ENCODE results near the gene TLCD3B.
"Not testable (repeated sequence)": the region's sequence is repeated elsewhere in the genome, so short reads cannot be mapped to it uniquely, and the experiment has no call there.

The TLCD3B gene

DNA sequence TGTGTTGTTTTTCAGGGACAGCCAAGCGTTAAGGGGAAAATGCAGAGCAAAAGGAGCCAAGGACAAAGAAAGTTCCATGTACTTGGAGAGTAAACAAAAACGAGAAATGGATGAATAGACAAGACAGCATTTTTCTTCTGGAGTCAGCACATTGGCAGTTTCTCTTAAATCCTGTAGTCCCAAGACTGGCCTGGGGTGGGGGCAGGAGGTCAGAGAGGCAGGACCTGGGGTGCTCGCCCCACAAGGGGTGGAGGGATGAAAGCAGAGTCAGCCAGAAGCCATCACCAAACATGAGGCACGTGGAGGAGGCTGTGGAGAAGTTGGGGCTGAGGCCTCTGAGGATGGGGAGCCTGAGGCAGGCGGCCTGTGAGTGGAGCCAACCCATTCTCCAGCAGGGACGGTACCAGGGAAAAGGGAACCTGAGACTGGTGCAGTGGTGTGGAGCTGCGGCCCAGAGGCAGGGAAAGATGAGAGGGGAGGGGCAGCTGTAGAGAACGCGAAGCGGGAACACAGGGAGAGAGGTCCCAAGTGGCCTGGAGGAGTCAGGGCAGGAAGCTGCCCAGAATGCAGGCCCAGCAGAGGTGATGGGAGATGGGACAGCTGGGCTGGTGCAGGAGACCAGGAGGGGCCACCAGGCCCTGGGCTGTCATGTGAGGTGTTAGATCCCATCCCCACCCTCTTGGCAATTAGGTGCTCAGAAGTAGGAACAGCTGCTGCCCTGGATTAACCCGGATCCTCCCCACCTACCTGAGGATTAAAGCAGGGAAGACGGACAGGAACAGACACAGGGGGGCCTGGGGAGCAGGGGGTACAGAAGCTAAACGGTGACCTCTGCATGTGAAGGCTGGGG is 3.3 kb downstream of the TLCD3B start:
- DNase-seq (ENCODE audit: low read depth in 2 of 2, low spot score in 1 of 2) = no peak

DNA sequence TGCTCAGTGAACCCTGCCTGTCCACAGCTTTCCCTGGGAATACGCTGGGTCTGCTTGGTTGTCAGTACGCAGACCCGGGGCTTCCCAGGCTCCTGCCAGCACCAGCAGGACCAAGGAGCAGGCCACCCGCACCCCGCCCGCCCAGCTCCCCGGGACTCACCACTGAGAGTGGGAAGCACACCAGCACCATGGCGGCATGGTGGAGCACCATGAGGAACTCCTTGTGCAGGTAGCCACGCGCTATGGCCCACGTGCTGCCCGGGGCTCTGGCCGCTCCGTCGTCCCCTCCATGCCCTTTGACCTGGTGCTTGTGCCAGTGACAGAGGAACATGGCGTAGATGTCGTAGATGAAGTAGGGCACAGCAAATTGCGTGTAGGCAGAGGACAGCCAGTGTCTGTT is 4.6 kb downstream of the TLCD3B start:
- no peak for DNase-seq (ENCODE audit: low read depth in 2 of 2, low spot score in 1 of 2)

DNA sequence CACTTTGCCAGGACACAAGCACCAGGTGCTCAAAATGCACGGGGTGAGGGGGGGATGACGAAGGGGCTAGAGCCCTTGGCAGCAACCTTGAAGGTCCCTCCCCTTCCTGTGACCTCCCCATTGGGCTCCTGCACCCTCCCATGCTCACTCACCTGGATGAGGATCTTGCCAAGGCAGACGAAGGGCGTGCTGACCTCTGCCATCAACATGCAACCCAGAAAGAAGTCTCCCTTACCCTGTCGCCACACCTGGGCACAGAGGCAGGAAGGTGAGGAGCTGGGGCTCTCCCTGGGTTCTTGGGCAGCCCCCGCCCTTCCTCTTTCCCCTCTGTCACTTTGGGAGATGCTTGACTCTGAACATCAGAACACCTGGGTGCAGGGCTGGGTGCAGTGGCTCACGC is 5.5 kb downstream of the TLCD3B start:
- DNase-seq (ENCODE audit: low read depth in 2 of 2, low spot score in 1 of 2) = no peak

DNA sequence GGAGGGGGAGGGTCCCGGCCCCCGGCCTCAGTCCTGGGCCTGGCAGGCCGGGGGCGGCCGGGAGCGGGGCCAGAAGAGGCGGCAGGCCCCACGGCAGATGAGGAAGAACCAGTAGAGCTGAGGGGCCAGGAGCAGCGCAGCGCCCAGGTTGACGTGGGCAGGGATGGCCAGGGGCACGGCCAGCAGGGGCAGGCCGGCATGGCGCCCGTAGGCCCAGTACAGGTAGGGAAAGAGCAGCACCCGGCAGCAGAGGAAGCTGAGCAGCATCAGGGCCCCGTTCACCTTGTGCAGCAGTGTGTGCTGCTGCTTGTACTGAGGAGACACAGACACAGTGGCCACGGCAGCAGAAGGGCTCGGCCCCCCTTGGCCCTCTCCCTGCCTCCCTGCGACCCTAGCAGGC is 5.9 kb downstream of the TLCD3B start:
- DNase-seq (ENCODE audit: low read depth in 2 of 2, low spot score in 1 of 2) = no peak

DNA sequence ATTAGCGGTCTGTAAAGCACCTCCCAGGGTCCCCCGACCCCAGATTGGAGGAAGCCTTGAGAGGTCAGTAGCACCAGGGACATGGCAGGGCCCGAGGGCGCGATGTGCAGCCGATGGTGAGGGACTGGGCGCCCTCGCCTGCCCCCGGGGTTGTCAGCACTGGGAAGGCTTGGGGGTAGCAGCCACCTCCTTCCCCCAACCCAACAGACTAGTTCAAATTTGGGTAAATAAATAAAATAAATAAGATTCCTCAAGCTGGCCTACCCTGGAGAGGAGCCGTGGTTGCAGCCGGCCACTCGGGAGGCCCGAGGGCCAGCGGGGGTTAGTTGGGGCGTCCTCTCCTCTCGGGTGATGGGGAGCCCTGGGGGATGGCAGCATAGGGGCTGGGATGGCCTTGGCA is 6.6 kb downstream of the TLCD3B start:
- no peak for DNase-seq (ENCODE audit: low read depth in 2 of 2, low spot score in 1 of 2)

DNA sequence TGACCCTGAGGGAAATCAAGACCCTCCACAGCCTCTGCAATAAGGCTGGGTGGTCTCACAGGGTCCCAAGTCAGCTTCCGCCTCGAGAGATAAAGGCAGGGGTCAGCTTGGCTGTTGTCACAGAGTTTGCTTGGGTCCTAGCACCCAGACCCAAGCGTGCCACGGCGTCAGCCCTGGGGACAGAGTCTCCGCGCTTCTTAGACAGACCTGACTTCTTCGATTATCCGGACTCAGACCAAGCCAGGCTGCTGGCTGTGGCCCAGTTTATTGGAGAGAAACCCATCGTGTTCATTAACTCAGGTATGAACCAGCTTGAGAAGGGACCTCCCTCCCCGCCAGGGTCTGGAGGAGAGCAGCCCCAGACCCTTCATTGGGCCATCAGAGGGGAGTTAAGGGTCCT is 7.5 kb downstream of the TLCD3B start:
- no peak for DNase-seq (ENCODE audit: low read depth in 2 of 2, low spot score in 1 of 2)

DNA sequence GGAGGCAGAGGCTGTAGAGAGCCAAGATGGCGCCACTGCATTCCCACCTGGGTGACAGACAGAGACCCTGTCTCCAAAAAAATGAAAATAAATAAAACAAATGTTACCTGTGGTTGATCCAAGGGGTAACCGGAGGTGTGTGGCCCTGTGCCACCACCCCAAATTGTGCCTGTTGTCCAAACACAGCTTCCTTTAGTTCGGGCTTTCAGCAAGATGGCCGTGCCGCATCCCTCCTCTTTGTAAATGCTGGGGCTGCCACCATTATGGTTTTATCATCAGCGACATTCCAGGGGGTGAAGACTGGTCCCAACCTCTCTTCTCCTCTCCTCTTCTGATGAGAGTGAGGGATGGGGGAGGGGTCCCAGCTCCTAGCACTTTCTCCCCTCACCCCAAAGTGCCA is 8.2 kb downstream of the TLCD3B start, which contains the start of gene C16orf92:
Gene C16orf92, plus strand, starts transcription at position 312 of the 400 bp plus-strand sequence. CDS start 143 bp downstream, outside the sequence.
- no peak for DNase-seq (ENCODE audit: low read depth in 2 of 2, low spot score in 1 of 2)

DNA sequence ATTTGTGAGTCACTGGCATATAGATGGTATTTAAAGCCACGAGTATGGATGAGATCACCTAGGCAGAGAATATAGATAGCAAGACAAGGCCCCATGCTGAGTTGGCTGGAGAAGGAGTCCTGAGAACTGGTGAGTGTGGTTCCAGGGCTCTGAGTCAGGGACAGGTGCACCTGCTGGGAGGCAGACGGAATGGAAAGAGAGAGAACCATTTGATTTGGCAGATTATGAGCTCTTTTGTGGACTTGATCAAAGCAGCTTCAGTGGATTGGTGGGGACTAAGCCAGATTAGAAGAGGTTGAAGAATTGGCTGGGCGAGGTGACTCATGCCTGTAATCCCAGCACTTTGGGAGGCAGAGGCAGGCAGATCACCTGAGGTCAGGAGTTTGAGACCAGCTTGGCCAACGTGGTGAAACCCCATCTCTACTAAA is 12.3 kb downstream of the TLCD3B start:
- no peak for DNase-seq (ENCODE audit: low read depth in 2 of 2, low spot score in 1 of 2)

DNA sequence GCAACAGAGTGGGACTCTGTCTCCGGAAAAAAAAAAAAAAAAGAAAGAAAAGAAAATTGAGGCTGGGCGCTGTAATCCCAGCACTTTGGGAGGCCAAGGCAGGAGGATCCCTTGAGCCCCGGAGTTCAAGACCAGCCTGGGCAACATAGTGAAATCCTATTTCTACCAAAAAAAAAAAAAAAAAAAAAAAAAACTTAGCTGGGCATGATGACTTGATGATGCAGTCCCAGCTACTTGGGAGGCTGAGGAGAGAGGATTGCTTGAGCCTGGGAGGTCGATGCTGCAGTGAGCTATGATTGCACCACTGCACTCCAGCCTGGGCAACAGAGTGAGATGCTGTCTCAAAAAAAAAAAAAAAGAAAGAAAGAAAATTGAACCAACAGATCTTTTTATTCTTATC is 13.1 kb downstream of the TLCD3B start:
- not testable (repeated sequence) for DNase-seq (ENCODE audit: low read depth in 2 of 2, low spot score in 1 of 2)

DNA sequence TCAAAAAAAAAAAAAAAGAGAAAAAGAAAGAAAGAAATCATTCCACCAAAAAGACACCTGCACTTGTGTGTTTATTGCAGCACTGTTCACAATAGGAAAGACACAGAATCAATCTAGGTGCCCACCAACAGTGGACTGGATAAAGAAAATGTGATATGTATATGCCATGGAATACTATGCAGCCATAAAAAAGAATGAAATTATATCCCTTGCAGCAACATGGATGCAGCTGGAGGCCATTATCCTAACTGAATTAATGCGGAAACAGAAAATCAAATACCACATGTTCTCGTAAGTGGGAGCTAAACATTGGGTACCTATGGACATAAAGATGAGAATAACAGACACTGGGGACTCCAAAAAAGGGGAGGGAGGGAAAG is 13.8 kb downstream of the TLCD3B start:
- no peak for DNase-seq (ENCODE audit: low read depth in 2 of 2, low spot score in 1 of 2)

DNA sequence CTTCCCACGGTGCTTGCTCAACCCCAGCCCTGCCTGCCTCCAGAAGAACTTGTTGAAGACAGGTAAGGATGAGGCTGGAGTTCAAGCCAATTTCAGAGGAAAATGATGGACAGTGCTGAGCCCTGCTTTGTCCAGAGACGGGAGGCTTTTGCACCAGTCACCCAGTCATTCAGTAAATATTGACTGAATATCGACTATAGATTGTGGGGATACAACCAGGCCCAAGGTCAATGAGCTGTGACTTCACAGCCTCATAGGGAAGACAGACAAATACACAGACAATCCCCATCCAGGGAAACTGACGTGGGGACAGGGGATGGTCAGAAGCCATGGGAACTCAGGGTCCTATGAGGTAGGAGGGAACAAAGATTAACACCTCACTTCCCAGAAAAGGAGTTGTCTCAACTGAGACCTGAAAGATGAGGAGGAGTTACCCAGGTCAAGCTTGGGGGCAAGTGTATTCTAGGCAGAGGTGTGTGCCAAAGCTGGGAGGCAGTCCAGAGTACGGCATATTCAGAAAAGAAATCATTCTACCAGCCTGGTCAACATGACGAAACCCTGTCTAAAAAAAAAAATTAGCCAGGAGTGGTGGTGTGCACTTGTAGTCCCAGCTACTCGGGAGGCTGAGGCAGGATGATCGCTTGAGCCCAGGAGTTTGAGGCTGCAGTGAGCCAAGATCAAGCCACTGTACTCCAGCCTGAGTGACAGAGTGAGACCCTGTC is 14.4 kb downstream of the TLCD3B start:
- no peak for DNase-seq (ENCODE audit: low read depth in 2 of 2, low spot score in 1 of 2)

DNA sequence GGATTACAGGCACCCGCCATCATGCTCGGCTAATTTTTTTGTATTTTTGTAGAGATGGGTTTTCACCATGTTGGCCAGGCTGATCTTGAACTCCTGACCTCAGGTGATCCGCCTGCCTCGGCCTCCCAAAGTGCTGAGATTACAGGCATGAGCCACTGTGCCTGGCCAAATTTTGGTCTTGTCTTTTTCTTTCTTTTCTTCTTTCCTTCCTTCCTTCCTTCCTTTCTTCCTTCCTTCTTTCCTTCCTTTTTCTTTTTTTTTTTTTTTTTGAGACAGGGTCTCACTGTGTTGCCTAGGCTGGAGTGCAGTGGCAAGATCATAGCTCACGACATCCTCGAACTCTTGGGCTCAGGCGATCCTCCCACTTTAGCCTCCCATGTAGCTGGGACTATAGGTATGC is 15.6 kb downstream of the TLCD3B start:
- DNase-seq (ENCODE audit: low read depth in 2 of 2, low spot score in 1 of 2) = not testable (repeated sequence)

DNA sequence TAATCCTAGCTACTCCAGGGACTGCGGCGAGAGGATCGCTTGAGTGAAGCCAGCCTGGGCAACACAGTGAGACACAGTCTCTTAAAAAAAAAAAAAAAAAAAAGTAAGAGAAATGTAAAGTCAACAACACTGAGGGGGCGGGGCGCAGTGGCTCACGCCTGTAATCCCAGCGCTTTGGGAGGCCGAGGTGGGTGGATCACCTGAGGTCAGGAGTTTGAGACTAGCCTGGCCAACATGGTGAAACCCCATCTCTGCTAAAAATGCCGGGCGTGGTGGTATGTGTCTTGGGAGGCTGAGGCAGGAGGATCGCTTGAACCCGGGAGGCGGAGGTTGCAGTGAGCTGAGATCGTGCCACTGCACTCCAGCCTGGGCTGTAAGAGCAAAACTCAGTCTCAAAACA is 18.5 kb downstream of the TLCD3B start:
- DNase-seq (ENCODE audit: low read depth in 2 of 2, low spot score in 1 of 2) = not testable (repeated sequence)

DNA sequence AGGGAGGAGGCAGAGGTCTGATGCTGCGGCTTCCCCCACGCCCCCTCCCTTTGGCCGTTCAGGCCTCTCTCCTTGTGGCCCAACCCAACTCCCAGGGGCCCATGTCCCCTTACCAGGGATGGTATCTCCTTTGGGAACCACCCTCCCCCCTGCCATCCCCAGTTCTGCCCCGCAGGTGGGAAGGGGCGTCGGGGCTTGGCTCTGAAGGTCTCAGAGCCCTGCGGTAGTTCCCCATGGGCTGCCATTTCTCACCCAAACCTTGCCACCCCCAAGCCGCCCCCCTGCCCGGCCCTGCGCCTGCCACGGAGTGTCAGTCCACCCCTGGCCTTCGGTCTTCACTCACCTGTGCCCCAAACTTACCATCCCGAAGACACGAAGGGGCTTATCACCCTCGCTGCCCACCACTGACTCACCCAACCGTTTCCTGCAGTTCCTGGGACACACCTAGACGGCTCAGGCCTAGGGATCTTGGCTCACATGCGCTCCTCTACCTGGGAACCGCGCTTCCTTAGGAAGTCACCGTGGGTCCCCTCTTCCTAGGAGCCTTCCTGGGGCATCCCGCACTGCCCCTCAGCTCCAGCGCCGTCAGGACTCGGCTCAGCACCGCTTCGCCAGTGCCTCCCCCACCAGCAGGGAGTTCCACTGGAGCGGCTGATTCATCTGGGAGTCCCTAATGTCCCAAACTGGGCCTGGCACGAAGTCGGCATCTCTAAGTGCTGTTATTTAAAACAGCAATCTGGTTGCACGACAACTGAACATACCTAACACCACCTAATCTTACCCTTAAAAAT is 19.2 kb downstream of the TLCD3B start:
- no peak for DNase-seq (ENCODE audit: low read depth in 2 of 2, low spot score in 1 of 2)

DNA sequence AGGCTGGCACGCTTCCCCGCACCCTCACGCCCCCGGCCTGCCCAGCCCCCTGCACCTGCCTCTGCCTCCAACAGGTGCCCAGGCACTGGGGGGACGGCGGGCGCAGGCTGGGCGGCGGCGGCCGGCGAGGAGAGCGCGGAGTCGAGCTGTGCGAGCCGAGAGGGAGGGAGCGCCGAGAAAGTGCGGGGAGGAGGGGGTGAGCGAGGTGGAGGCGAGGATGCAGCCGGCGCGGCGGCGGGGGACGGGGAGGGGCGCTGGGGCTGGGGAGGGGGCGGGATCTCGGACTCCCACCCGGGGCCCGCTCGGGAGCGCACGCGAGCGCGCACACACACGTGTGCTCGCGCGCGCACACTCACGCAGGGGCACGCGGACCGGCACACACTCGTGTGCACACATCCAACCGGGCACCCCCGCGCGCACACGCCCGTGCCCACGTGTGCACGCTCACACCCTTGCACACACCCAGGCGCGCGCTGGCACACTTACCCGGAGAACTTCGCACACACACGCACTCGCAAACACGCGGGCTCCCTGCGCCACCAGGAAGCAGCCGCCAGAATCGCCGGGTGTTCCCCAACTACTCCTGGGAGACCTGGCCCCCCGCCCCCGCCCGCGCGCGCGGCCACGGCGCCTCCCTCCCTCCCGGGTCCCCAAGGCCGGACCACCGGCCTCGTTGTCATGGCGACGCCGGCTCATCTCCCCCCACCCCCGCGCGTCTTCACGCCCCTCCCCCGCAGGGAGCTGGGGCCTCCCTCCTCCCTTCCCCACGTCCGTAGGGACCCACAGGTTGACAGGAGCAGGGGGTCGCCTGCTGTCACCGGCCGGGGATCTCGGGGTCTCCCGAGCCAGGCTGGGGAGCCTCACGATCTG is 20.0 kb downstream of the TLCD3B start, which contains the start of gene DOC2A:
Gene DOC2A, minus strand, starts transcription at position 184 of the 870 bp plus-strand sequence. CDS start 805 bp downstream, outside the sequence.
- DNase-seq (ENCODE audit: low read depth in 2 of 2, low spot score in 1 of 2) = no peak

DNA sequence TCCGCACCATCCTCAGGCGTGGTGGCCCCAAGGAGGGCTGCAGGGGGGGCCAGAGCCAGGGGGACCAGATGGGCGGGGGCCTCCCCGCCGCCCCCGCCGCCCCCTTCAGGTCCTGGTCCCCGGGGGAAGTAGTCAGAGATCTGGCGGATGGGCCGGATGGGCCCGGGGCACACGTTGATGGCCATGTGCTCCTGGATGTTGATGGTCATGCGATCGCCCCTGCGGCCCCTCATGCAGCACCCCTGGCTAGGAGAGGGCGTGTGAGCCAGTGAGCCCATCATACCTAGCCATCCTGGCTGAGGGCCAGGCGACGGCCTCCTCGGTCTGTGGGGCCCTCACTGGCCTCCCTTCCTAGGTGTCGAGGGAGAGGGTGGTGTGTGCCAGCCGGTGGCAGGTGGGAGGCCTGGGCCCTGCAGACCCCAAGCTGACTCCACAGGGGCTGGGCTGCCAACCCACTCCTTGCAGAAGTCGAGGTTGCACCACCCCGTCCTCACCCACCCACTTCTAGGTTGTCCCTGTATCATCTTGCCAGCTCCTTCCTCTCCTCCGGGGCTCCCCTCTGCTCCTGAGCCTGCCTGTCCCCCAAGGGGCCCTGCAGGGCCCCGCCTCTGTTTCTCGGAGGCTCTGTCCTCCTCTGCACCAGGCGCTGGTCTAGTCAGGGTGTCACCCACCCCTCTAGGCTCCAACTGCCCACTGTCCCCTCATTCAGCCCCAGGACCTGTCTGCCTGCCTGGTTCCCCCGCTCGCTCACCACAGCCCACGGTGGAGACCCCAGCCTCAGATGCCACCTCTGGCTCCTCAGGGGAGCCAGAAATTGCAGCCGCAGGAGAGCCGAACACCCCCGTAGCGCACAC is 20.9 kb downstream of the TLCD3B start:
- no peak for DNase-seq (ENCODE audit: low read depth in 2 of 2, low spot score in 1 of 2)

DNA sequence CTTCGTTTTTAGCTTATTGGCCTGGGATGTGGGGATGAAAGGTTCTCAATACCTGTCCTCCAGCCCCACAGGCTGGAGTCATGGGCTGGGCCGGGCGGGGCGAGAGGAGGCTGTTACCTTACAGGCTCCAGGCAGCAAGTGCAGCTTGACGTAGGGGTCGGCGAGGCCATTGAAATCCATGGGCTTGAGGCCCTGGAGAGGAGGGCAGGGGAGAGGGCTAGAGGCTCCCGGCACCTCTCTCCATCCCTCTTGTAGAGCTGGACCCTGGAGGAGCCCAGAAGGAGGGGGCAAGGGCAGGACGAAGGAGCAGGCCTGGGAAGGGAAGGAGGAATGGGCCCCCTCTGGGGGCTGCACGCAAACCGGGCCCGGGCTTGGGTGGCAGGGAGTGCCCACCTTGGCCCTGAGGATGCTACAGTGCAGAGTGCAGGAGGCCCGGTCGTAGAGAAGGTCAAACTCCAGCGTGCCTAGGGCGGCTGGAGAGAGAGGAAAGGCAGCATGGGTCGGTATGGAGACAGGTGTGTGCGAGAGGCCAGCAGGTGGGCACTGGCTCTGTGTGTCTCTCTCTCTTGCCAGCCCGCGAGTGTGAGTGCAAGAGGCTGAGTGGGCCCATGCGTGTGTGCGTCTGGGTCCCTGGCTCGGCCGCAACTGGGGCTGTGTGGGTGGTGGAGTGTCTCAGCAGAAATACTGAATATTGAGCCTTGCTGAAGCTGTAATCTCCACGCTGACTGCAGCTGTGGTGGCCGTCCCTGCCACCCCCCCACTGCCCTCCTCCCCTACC is 21.8 kb downstream of the TLCD3B start:
- DNase-seq (ENCODE audit: low read depth in 2 of 2, low spot score in 1 of 2) = no peak

DNA sequence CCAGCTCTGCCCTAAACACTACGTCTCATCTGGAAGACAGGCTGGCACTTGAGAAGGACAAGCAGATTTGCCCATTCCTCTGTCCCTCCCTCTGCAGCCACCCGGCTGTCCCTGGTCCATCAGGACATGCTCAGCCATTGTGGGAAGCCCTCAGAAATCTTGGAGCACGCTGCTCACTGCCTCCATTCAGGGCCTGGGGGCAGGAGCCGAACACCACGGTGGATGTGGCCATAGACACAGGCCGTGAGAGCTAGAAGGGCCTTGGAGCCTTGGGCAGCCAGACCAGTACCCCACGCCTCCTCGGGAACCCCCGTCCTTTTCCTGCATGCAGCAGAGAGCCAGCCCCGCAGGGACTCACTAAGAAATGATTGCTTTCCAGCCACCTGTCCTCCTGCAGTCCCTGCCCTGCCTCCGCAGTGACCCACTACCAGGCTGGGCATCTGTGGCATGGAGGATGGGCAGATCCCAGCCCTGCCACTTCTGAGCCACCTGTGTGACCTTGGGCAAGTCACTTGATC is 23.6 kb downstream of the TLCD3B start:
- no peak for DNase-seq (ENCODE audit: low read depth in 2 of 2, low spot score in 1 of 2)
